NCI-H1417 treated with DMSO at 0.1 percent for 48 hours (cell line): ENCODE data around the gene SLC16A9.

Source experiments
- DNase-seq: peaks from one replicate; lab custom pipeline; 2025; lab: John Stamatoyannopoulos, UW

SLC16A9 gene

GRCh38 chr10:59718257-59718656 lies 8.6 kb upstream of the SLC16A9 start:
- DNase-seq: no peak

- no peak for DNase-seq
Measured at GRCh38 chr10:59713196-59713821, 3.7 kb upstream of the SLC16A9 start.

DNA sequence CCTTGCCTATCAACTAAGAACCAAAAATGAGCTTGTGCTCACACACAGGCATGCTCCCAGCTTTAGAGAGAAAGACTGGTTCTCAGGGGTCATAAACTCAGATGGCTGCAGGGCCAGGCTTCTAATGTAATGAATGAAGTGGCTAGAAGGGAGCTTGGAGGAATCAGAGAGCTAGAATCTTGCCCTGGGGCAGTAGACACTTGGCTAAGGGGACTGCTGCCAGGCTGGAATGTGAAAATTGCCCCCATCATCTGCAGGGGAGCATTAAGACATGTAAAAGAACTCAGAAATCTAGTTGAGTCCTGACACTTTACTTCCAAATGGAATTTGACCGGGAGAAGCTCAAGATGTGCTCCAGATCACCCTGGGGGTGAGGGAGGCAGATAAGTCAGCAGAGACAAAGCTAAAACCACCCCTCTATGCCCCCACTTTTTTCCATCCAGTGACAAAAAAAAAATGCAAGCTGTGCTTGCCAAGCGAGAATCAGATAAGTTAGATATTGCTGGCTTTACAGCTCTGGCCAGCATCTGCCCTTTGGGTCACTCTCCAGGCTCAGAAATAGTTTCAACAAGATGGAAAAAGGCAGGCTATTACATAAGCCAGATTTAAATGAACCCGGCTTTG lies 2.3 kb upstream of the SLC16A9 start:
- DNase-seq: no peak

- no peak for DNase-seq
Measured at GRCh38 chr10:59708816-59709394, 745 bp downstream of the SLC16A9 start.

DNA sequence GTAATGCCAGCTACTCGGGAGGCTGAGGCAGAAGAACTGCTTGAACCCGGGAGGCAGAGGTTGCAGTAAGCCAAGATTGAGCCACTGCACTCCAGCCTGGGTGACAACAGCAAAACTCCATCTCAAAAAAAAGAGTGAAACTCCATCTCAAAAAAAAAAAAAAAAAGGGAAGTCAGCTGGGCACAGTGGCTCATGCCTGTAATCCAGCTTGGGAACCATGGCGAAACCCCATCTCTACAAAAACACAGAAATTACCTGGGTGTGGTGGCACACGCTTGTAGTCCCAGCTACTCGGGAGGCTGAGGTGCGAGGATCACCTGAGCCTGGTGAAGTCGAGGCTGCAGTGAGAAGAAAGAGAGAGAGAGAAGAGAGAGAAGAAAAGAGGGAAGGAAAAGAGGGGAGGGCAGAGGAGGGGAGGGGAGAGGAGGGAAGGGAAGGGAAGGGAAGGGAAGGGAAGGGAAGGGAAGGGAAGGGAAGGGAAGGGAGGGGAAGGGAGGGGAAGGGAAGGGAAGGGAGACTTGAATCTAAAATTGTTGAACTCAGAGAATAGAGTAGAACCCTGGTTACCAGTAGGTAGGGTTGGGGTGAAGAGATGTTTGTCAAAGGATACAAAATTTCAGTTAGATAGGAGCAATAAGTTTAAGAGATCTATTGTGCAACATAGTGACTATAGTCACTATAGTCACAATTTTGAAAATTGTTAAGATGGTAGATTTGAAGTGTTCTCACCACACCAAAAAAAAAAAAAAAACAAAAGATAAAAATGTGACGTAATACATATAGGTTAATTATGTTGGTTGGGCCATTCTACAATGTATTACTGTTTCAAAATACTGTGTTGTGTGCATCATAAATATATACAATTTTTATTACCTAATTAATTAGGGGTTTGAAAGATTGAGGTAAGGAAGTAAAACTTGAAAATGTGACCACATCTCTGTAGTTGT lies 2.5 kb downstream of the SLC16A9 start:
- no peak for DNase-seq

DNA sequence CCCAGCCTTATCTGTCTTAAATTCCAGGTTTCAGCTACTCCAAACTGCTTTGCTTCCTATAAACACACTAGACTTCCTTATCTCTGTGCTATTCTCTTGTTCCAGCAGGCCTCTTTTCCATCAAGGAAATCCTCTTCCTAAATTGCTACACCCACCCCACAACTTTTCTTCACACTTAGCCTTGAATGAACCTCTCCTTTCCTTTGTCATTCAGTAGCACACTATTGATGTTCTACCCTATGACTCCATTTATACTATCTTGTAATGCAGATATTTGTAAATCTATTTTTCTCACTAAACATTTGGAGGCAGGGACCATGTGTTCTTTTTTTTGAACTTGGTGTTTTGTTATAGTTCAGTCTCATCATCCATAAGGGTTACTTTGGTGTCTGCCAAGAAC lies 3.7 kb downstream of the SLC16A9 start:
- DNase-seq: no peak

GRCh38 chr10:59704630-59705029 lies 5.0 kb downstream of the SLC16A9 start:
- no peak for DNase-seq

GRCh38 chr10:59702347-59702746 lies 7.3 kb downstream of the SLC16A9 start:
- no peak for DNase-seq

GRCh38 chr10:59700709-59701108 lies 8.9 kb downstream of the SLC16A9 start:
- no peak for DNase-seq

DNA sequence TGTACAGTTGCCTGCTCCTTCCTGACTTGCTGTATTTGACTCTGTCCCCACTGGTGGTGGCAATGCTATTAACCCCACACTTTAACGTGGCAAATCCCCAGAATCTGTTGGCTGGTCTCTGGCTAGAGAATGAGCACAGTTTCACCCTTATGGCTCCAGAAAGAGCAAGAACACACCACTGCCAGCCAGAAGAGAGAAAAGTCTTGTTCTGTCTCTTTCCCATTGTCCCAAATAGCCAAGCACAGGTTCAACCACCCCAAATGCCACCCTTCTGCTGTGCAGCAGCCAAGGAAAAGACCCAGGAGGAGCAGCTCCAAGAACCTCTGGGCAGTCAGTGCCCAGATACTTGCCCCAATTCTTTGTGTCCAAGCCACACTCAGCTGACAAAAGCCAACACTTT lies 11.3 kb downstream of the SLC16A9 start:
- DNase-seq: no peak

- DNase-seq: no peak
Measured at GRCh38 chr10:59695637-59696036, 14.0 kb downstream of the SLC16A9 start.

DNA sequence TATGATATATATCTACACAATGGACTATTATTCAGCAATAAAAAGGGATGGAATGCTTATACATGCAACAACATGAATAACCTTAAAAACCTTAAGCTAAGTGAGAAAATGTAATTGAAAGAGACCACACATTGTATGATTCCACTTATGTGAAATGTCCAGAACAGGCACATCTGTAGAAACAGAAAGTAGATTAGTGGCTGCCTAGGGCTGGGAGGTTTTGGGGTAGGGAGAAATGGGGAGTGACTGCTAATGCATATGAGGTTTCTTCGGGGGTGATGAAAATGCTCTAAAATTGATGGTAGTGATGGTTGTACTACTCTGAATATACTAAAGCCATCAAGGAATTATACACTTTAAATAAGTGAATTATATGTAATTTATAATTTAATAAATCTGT lies 14.7 kb downstream of the SLC16A9 start:
- no peak for DNase-seq

GRCh38 chr10:59692113-59692512 lies 17.5 kb downstream of the SLC16A9 start:
- DNase-seq: no peak

- no peak for DNase-seq
Measured at GRCh38 chr10:59688921-59689351, 20.7 kb downstream of the SLC16A9 start.

DNA sequence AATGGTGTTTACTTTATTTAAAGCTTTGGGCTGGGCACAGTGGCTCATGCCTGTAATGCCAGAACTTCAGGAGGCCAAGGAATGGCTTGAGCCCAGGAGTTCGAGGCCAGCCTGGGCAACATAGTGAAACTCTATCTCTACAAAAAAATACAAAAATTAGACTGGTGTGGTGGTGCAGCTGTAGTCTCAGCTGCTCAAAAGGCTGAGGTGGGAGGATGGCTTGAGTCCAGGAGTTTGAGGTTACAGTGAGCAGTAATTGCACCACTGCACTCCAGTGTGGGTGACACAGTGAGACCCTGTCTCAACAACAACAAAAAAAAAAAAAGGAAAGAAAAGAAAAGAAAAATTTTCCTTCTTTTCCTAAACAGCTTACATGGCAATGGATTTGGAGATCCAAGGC lies 22.0 kb downstream of the SLC16A9 start:
- no peak for DNase-seq

- no peak for DNase-seq
Measured at GRCh38 chr10:59684006-59684405, 25.6 kb downstream of the SLC16A9 start.

DNA sequence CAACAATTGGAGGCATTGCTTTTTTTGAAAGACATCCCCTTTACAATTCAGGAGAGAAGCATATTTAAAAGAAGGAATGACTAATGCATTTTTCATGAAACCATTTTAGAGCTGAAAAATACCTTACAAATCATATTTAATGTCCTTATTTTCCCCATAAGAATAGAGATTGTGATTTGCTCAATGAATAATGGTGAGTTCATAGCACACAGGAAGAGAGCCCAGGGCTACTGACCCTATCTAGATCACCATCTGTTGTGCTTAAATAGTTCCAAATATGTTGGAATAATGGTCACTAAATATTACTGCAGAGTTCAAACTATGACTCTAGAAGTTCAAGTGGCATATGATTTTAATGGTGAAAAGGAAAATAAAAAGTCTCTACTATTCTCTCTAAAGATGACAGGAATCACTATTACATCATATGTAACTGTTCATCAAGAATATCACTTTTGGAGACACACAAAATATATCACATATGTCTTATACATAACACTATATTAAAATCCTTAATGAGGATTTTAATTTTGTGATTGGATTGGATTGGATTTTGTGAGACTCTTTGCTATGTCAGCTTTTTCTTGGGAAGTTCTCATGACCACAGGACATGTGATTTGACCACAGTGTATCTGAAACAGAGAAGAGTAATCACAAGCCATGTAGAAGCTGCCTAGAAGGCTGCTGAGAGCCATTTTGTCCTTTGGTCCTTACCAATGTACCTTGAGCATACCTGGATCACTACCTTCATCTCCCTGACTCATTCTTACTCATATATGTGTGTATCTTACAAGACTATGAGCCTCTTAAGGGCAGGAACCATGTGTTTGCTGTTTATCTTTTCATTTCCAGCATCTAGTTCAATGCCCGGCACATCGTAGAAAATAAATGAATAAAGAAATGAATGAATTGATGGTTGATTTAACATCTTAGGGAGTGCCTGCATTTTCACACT lies 26.4 kb downstream of the SLC16A9 start:
- no peak for DNase-seq

GRCh38 chr10:59680199-59680598 lies 29.5 kb downstream of the SLC16A9 start:
- no peak for DNase-seq

- DNase-seq: no peak
Measured at GRCh38 chr10:59678884-59679301, 30.8 kb downstream of the SLC16A9 start.

GRCh38 chr10:59677253-59677831 lies 32.3 kb downstream of the SLC16A9 start:
- DNase-seq: no peak

- DNase-seq: no peak
Measured at GRCh38 chr10:59675812-59676211, 33.8 kb downstream of the SLC16A9 start.
